Thymus (tissue), 11 donors: ENCODE measurements around the gene KIR2DL1. TPM values are rescaled to one million over a fixed set of nuclear protein-coding genes. Genes with fewer than 3 reads are reported as not detected.
"Not testable (repeated sequence)": the region's sequence is repeated elsewhere in the genome, so short reads cannot be mapped to it uniquely, and the experiment has no call there.

Source experiments
- DNase-seq, 9 donors: peaks; one replicate each; pipeline ENCODE4 v3.0.0-alpha.2; 2013; ENCODE audit warnings: low spot score in 9 of 9, low read depth in 6 of 9, missing footprints in 1 of 9
- H3K27ac ChIP-seq, 2 donors: one replicate each; pipeline ENCODE4 v1.5.1; 2013; ENCODE audit warnings: control low read depth in 1 of 2, low read depth in 1 of 2, low read length in 1 of 2, mild to moderate bottlenecking in 1 of 2, moderate library complexity in 1 of 2
- H3K27me3 ChIP-seq, 2 donors: one replicate each; pipeline ENCODE4 v1.5.1; 2013; ENCODE audit warnings: low read length in 1 of 2; ENCODE audit not compliant: control insufficient read depth in 2 of 2, insufficient read depth in 1 of 2
- H3K36me3 ChIP-seq, 2 donors: one replicate each; pipeline ENCODE4 v1.5.1; 2013; ENCODE audit warnings: low read length in 1 of 2, mild to moderate bottlenecking in 1 of 2, moderate library complexity in 1 of 2; ENCODE audit not compliant: control insufficient read depth in 2 of 2, insufficient read depth in 2 of 2
- H3K4me1 ChIP-seq, 2 donors: one replicate each; pipeline ENCODE4 v1.5.1; 2013; ENCODE audit warnings: low read length in 2 of 2; ENCODE audit not compliant: control insufficient read depth in 2 of 2, insufficient read depth in 2 of 2
- H3K4me3 ChIP-seq, 2 donors: one replicate each; pipeline ENCODE4 v1.5.1; 2013; ENCODE audit warnings: low read length in 2 of 2, control low read depth in 1 of 2, mild to moderate bottlenecking in 1 of 2
- H3K9me3 ChIP-seq, 2 donors: one replicate each; pipeline ENCODE4 v1.5.1; 2013; ENCODE audit warnings: low read length in 1 of 2, mild to moderate bottlenecking in 1 of 2; ENCODE audit not compliant: control insufficient read depth in 2 of 2, insufficient read depth in 1 of 2
- WGBS: extraction: QIAGEN DNeasy Blood & Tissue Kit; methylation state at CpG from one replicate; pipeline ENCODE4 v1.1.7; 2013; 5-methylcytosine and 5-hydroxymethylcytosine counted together
- polyA plus RNA-seq: library from polyadenylated mRNA; stranded (reverse); fragments of 200-250 nt; gene quantifications from one replicate; pipeline ENCODE4 v1.2.3, GENCODE V29; 2013
- total RNA-seq: library from RNA; stranded (reverse); fragments of 120-200 nt; gene quantifications from one replicate; pipeline ENCODE4 v1.2.4, GENCODE V29; 2013
- donor health status: healthy.

The KIR2DL1 gene
- total and polyA plus RNA-seq, 2 donors, result 0.05 TPM; not detected in 1

DNA sequence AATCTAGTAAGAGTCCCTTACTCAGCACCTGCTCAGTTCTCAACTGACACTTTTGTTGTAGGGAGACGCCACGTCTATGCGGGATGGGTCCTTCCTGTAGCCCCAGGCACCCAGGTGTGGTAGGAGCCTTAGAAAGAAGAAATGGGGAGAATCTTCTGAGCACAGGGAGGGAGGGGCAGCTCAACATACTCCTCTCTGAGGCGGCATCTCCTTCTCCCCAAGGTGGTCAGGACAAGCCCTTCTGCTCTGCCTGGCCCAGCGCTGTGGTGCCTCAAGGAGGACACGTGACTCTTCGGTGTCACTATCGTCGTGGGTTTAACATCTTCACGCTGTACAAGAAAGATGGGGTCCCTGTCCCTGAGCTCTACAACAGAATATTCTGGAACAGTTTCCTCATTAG is 35.0 kb downstream of the KIR2DL1 start:
- Histone ChIP-seq H3K27ac (no peak overlapping the region), H3K27me3 (no peaks in the 10 kb centered on the region), H3K4me1 (no peaks in the 10 kb centered on the region), H3K36me3 (no peaks in the 10 kb centered on the region), H3K9me3 (peaks cover 0 to 1% of the 10 kb centered on the region in 2 donors), H3K4me3 (no peak overlapping the region)
- WGBS, result 88% methylated on average over 10 of the region's 10 CpGs
- no peak for DNase-seq

DNA sequence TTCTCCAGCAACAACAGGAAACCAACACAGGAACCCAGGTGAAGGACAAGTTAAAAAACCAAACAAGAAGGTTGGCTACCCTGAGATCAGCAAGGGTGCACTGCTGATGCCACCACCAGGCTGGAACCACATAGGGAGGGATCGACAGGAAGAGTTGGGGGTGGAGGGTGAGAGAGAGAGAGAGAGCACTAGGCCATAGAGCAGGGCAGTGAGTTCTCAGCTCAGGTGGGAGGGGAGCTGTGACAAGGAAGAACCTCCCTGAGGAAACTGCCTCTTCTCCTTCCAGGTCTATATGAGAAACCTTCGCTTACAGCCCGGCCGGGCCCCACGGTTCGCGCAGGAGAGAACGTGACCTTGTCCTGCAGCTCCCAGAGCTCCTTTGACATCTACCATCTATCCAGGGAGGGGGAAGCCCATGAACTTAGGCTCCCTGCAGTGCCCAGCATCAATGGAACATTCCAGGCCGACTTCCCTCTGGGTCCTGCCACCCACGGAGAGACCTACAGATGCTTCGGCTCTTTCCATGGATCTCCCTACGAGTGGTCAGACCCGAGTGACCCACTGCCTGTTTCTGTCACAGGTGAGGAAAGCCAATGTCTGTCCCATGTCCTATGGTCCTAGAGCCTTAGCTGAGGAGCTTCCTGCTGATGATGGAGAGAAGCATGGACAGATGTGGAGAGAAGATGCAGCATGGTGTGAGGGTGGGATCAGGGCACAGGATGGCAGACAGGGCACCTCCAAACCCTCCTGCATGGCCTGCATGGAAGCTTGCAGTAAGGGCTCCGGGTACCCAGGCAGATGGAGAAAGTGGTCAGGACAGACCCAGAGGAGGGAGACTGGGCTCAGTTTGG is 36.3 kb downstream of the KIR2DL1 start:
- no peak for DNase-seq
- Histone ChIP-seq H3K27me3 (no peaks in the 10 kb centered on the region), H3K9me3 (peaks cover 0 to 1% of the 10 kb centered on the region in 2 donors), H3K4me1 (no peaks in the 10 kb centered on the region), H3K4me3 (no peak overlapping the region), H3K36me3 (no peaks in the 10 kb centered on the region), H3K27ac (no peak overlapping the region)
- WGBS, result 92% methylated on average over 14 of the region's 14 CpGs

GRCh38 chr19:54806516-54806838 is 36.9 kb downstream of the KIR2DL1 start:
- Histone ChIP-seq H3K4me3 (no peak overlapping the region), H3K27ac (no peak overlapping the region), H3K4me1 (no peaks in the 10 kb centered on the region), H3K27me3 (no peaks in the 10 kb centered on the region), H3K9me3 (peaks cover 0 to 1% of the 10 kb centered on the region in 2 donors), H3K36me3 (no peaks in the 10 kb centered on the region)
- WGBS, result 65% methylated on average over 2 of the region's 2 CpGs
- no peak for DNase-seq

DNA sequence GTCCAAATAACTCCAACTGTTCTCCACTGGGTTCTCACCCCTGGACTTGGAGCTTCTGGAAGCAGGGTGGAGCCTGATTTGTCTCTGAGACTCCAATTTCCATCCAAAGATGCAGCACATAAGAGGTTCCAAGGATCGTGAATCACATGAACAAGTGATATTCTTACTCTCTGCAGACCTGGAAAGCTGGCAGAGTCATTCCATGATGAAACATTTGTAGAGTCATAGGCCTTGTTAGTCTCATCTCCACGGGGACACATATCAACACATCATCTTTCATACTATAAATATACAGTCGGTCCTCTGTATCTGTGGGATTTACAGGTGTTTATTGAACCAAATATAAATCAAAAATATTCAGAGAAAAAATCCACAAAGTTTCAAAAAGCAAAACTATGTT is 45.0 kb downstream of the KIR2DL1 start:
- not testable (repeated sequence) for H3K4me1 ChIP-seq, H3K36me3 ChIP-seq, H3K9me3 ChIP-seq, H3K27me3 ChIP-seq, H3K27ac ChIP-seq, H3K4me3 ChIP-seq, DNase-seq
- 75% methylated on average over 3 of the region's 3 CpGs for WGBS

DNA sequence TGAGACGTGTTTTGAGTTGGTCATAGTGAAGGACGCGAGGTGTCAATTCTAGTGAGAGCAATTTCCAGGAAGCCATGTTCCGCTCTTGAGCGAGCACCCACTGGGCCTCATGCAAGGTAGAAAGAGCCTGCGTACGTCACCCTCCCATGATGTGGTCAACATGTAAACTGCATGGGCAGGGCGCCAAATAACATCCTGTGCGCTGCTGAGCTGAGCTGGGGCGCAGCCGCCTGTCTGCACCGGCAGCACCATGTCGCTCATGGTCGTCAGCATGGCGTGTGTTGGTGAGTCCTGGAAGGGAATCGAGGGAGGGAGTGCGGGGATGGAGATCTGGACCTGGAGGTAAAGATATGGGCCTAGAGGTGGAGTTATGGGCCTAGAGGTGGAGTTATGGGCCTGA is 46.7 kb downstream of the KIR2DL1 start, which contains the start of gene KIR3DL1:
Gene KIR3DL1 (plus strand): TSS at position 218 of the 400 bp plus-strand sequence.
- WGBS, result 91% methylated on average over 17 of the region's 17 CpGs
- H3K27me3 ChIP-seq, H3K4me1 ChIP-seq, H3K9me3 ChIP-seq, H3K27ac ChIP-seq, H3K4me3 ChIP-seq, DNase-seq, H3K36me3 ChIP-seq: not testable (repeated sequence)

GRCh38 chr19:54817670-54818536 is 48.3 kb downstream of the KIR2DL1 start:
- Histone ChIP-seq H3K27ac (no peak overlapping the region), H3K36me3 (no peaks in the 10 kb centered on the region), H3K27me3 (no peaks in the 10 kb centered on the region), H3K9me3 (no peaks in the 10 kb centered on the region), H3K4me3 (no peak overlapping the region), H3K4me1 (no peaks in the 10 kb centered on the region)
- DNase-seq, result no peak
- 85% methylated on average over 15 of the region's 15 CpGs for WGBS

DNA sequence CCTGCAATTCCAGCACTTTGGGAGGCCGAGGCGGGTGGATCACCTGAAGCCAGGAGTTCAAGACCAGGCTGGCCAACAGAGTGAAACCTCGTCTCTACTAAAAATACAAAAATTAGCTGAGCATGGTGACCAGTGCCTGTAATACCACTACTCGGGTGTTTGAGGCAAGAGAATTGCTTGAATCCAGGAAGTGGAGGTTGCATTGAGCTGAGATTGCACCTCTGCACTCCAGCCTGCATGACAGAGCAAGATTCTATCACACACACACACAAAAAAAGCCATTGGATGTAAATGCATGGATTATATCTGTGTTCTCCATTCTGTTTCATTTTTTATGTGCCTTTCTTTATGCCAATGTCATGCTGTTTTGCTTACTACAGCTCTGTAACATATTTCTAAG is 54.8 kb downstream of the KIR2DL1 start:
- not testable (repeated sequence) for H3K27me3 ChIP-seq, H3K4me1 ChIP-seq, H3K27ac ChIP-seq, H3K4me3 ChIP-seq, H3K36me3 ChIP-seq, H3K9me3 ChIP-seq, DNase-seq
- WGBS, result 86% methylated on average over 4 of the region's 4 CpGs

DNA sequence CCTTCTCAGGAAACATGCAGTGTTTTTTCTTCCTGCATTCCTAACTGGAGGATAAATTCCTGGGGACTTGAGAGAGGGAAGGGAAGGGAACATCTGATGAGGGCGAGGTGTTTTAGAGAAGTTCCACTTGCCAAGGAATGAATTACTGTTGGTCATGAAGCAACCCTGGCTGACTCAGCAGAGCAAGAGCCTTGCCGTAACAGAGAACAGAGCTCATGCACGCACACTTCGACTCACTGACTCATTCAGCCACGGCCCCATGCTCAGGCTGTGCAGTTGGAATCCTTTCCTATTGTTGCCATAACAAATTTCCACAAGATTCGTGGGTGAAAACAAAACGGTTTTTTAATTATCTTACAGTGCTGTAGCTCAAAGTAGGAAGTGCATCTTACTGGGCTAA is 55.7 kb downstream of the KIR2DL1 start:
- H3K4me1 ChIP-seq, H3K27ac ChIP-seq, H3K36me3 ChIP-seq, DNase-seq, H3K27me3 ChIP-seq, H3K9me3 ChIP-seq, H3K4me3 ChIP-seq: not testable (repeated sequence)
- WGBS, result 68% methylated on average over 7 of the region's 7 CpGs

DNA sequence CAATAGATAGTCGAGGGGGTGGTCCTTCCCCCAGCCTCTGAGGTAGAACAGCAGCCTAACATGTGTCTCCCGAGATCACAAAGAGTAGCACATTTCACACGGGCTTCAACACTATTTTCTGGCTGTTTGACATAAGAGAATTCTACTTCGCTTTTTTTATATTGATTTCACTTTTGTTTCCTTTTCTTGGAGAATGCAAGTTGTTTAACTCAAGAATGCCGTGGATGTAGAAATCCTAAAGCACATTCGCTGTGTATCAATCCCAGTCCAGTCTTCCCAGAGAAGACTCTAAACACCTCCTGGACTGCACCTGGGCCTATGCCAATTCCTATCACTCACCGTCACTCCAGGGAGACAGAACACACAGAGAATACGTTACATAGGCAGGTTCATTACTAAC is 58.5 kb downstream of the KIR2DL1 start:
- H3K36me3 ChIP-seq, DNase-seq, H3K4me3 ChIP-seq, H3K4me1 ChIP-seq, H3K9me3 ChIP-seq, H3K27me3 ChIP-seq, H3K27ac ChIP-seq: not testable (repeated sequence)
- WGBS, result 92% methylated on average over 8 of the region's 8 CpGs
